SU-DHL-6 (cell line): ENCODE measurements around the gene CACNB2.

Source experiments
- H2AFZ ChIP-seq: fragments of 200-600 bp; sonication (generic); 2 replicates; pipeline ENCODE4 v1.6.1; 2014; ENCODE audit warnings: low read depth, mild to moderate bottlenecking, moderate library complexity, mixed read lengths, antibody characterized with exemption, low read length; ENCODE audit not compliant: severe bottlenecking
- H3F3A ChIP-seq: fragments of 200-600 bp; shearing (Covaris generic); 2 replicates; pipeline ENCODE4 v1.6.0; 2016; ENCODE audit warnings: antibody characterized with exemption, mild to moderate bottlenecking; ENCODE audit not compliant: insufficient read depth
- H3K27ac ChIP-seq: fragments of 200-600 bp; sonication (generic); 2 replicates; pipeline ENCODE4 v1.5.1; 2016; ENCODE audit warnings: low read depth, mild to moderate bottlenecking, low read length, moderate library complexity, mixed read lengths
- H3K27me3 ChIP-seq: fragments of 200-600 bp; sonication (generic), shearing (Covaris generic); 2 replicates; pipeline ENCODE4 v1.6.0; 2014; ENCODE audit warnings: mild to moderate bottlenecking, low read length
- H3K36me3 ChIP-seq: fragments of 200-600 bp; sonication (generic); 2 replicates; pipeline ENCODE4 v1.6.1; 2014; ENCODE audit warnings: mild to moderate bottlenecking, low read length, mixed read lengths
- H3K4me2 ChIP-seq: fragments of 300-600, 200-600 bp; shearing (Covaris generic), sonication (generic); 2 replicates; pipeline ENCODE4 v1.6.0; 2014; ENCODE audit warnings: low read length, low read depth, mild to moderate bottlenecking; ENCODE audit not compliant: poor library complexity, severe bottlenecking
- H3K4me3 ChIP-seq: fragments of 200-600 bp; sonication (generic); 2 replicates; pipeline ENCODE4 v1.5.1; 2014; ENCODE audit warnings: antibody characterized with exemption, low read length, mild to moderate bottlenecking, mixed read lengths; ENCODE audit not compliant: insufficient read depth, poor library complexity, severe bottlenecking
- H3K79me2 ChIP-seq: fragments of 200-600 bp; sonication (generic); 2 replicates; pipeline ENCODE4 v1.6.1; 2014; ENCODE audit warnings: mild to moderate bottlenecking, low read length, moderate library complexity; ENCODE audit not compliant: insufficient read depth
- H3K9ac ChIP-seq: fragments of 200-600 bp; sonication (generic); 2 replicates; pipeline ENCODE4 v1.7.0; 2014; ENCODE audit warnings: mild to moderate bottlenecking, low read length
- H3K9me2 ChIP-seq: fragments of 200-600 bp; sonication (generic); replicated peaks from 2 replicates; pipeline ENCODE4 v1.6.1; 2014; ENCODE audit warnings: low read length; ENCODE audit not compliant: insufficient read depth
- H3K9me3 ChIP-seq: fragments of 200-600 bp; sonication (generic); 2 replicates; pipeline ENCODE4 v1.6.1; 2014; ENCODE audit warnings: low read length, mixed read lengths; ENCODE audit not compliant: insufficient read depth
- H4K20me1 ChIP-seq: fragments of 200-600 bp; sonication (generic); 2 replicates; pipeline ENCODE4 v1.6.1; 2014; ENCODE audit warnings: low read depth, mild to moderate bottlenecking, antibody characterized with exemption, low read length, moderate library complexity, mixed read lengths
- CTCF ChIP-seq: fragments of 200-600 bp; sonication (generic); IDR thresholded peaks from one replicate; pipeline ENCODE4 v1.5.1; 2017; ENCODE audit warnings: antibody characterized with exemption, mild to moderate bottlenecking, low read length, moderate library complexity; ENCODE audit not compliant: insufficient read depth, poor library complexity, severe bottlenecking
- EZH2phosphoT487 ChIP-seq: fragments of 200-600 bp; sonication (generic), shearing (Covaris generic); conservative IDR thresholded peaks from 2 replicates; pipeline ENCODE4 v1.6.1; 2018; ENCODE audit warnings: mild to moderate bottlenecking, antibody characterized with exemption, low read length, moderate library complexity, mixed read lengths

The CACNB2 gene

DNA sequence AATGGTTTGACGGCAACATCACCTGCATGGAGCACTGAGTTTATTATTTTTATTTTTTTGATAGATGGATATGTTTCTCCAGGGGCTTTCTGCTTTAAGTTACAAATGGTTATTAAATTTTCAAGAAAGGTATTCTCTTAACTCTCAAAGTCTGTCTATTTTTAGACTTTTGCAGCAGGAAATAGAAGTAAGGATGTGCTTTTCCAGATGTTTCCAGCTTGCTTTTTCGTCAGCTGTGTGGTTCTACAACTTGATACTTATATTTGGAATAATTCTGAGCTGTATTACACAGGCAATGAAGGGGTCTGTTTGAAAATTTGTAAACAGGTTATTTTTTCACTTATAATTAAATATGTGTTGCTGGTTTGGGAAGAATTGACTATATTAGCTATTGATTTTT is 69.0 kb downstream of the CACNB2 start:
- H3K4me2 ChIP-seq = no peak overlapping the region
- H3K9me2 ChIP-seq = no peaks in the 10 kb centered on the region
- H3K9ac ChIP-seq = no peak overlapping the region
- no peak overlapping the region for H3K4me3 ChIP-seq
- H3K27me3 ChIP-seq = no peaks in the 10 kb centered on the region
- no peaks in the 10 kb centered on the region for H3K9me3 ChIP-seq
- no peaks in the 10 kb centered on the region for H3F3A ChIP-seq
- H4K20me1 ChIP-seq = no peaks in the 10 kb centered on the region
- no peak overlapping the region for H3K27ac ChIP-seq
- no peaks in the 10 kb centered on the region for H3K36me3 ChIP-seq
- TF ChIP-seq EZH2phosphoT487 (no peak), CTCF (no peak)
- H2AFZ ChIP-seq = no peak overlapping the region
- H3K79me2 ChIP-seq = no peaks in the 10 kb centered on the region

GRCh38 chr10:18210711-18211110 is 70.5 kb downstream of the CACNB2 start:
- H3K79me2 ChIP-seq = no peaks in the 10 kb centered on the region
- no peak for TF ChIP-seq CTCF

GRCh38 chr10:18211862-18212261 is 71.6 kb downstream of the CACNB2 start:
- Histone ChIP-seq H3K27ac (no peak overlapping the region), H3K9ac (no peak overlapping the region), H3K9me2 (no peaks in the 10 kb centered on the region), H3K79me2 (no peaks in the 10 kb centered on the region), H3K36me3 (no peaks in the 10 kb centered on the region), H3K27me3 (no peaks in the 10 kb centered on the region), H2AFZ (no peak overlapping the region), H3K4me3 (no peak overlapping the region), H3K9me3 (no peaks in the 10 kb centered on the region), H3K4me2 (no peak overlapping the region), H3F3A (no peaks in the 10 kb centered on the region), H4K20me1 (no peaks in the 10 kb centered on the region)
- no peak for TF ChIP-seq CTCF
- TF ChIP-seq EZH2phosphoT487 = no peak

More at GRCh38 chr10:18210711-18211110, 70.5 kb downstream of the CACNB2 start:
- H3K4me2 ChIP-seq = no peak overlapping the region
- H3K27ac ChIP-seq = no peak overlapping the region
- H3F3A ChIP-seq = no peaks in the 10 kb centered on the region
- H4K20me1 ChIP-seq = no peaks in the 10 kb centered on the region
- H3K27me3 ChIP-seq = no peaks in the 10 kb centered on the region
- H3K9me2 ChIP-seq = no peaks in the 10 kb centered on the region
- no peak overlapping the region for H3K9ac ChIP-seq
- no peaks in the 10 kb centered on the region for H3K36me3 ChIP-seq
- no peaks in the 10 kb centered on the region for H3K9me3 ChIP-seq
- no peak overlapping the region for H3K4me3 ChIP-seq
- H2AFZ ChIP-seq = no peak overlapping the region

DNA sequence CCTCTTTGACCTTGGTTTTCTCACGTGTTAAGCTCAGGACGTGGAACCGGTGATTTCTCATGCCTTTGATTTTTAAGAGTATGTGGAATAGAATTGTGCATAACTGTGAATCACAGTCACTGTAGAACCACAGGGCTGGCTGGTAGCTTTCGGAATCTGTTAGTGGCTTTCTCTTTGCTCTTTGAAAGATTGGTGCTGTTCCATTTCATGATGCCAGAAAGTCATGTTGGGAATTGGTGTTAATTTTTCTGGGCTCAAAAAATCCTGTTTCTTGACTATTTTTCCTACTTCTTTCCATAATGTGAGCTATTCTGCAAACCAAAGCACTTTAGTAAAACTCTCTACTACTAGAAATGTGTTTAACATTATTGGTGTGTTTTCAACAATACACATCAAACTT is 73.0 kb downstream of the CACNB2 start:
- Histone ChIP-seq H3K27ac (no peak overlapping the region), H3K9me3 (no peaks in the 10 kb centered on the region), H4K20me1 (no peaks in the 10 kb centered on the region), H3K9ac (no peak overlapping the region), H3K36me3 (no peaks in the 10 kb centered on the region), H2AFZ (no peak overlapping the region), H3K27me3 (no peaks in the 10 kb centered on the region), H3K79me2 (no peaks in the 10 kb centered on the region), H3K9me2 (no peaks in the 10 kb centered on the region), H3K4me2 (no peak overlapping the region), H3F3A (no peaks in the 10 kb centered on the region), H3K4me3 (no peak overlapping the region)
- TF ChIP-seq EZH2phosphoT487 (no peak), CTCF (no peak)
